Measurements from ENCODE around the gene TMTC1.

TMTC1 gene

DNA sequence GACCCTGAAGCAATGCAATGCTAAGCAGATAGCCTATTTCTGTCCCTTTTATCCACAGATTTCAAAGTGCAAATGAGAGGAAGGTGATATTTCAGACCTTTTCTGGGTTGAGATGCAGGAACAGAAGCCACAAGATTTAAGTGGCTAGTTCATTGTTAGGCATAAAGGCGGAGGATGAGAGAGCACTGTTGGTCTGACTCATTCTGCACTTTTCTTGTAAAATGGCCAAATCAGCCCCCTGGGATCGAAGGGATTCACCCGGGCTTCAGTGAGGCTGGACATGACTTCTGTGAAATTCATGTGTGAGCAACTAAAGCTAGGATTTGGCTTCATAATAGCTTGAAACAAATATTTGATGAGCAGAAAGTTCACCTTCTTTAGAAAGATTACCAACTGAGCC is 184.4 kb downstream of the TMTC1 start:
- no peaks in the 10 kb centered on the region for H3K36me3 ChIP-seq (ENCODE audit: insufficient read depth, low read length)
- no peaks in the 10 kb centered on the region for H3K9me3 ChIP-seq (ENCODE audit: control insufficient read depth, insufficient read depth, low read length)
- H3K4me1 ChIP-seq (ENCODE audit: insufficient read depth, low read length): peaks cover 10% of the 10 kb centered on the region; the same call in 1 of the 2 replicates
- no peak overlapping the region for H3K9ac ChIP-seq (ENCODE audit: low read depth, low read length)

DNA sequence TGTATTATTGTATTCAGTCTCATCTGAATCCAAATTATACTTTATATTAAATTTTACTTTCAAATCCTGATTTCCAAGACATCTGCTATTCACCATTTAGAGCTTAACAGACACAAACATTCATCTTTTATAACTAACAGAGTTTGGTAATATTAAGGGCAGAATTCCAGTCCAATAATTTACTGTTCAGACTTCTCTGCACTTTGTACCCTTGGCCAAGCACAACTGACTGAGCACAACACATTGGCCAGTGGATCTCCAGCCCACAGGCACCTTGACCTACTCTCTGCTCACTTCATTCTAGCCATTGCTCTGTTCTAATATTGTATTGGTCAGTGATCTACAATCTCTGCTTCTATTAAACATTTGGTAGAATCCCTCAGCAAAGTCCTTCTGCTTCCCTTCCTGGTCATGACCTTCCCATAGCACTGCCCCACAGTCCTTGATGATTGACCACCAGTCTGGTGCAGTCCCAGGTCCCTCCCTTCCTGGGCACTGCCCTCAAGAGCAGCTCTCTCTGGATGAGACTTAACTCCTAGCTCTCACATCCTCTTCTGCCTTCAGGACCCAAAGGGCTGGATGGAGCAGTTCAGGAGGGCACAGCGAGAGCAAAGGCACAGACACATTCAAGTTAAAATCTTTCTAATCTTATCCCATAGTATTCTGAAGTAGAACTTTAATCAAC is 188.5 kb downstream of the TMTC1 start:
- Histone ChIP-seq H3K36me3 (ENCODE audit: insufficient read depth, low read length) (no peaks in the 10 kb centered on the region), H3K9me3 (ENCODE audit: control insufficient read depth, insufficient read depth, low read length) (no peaks in the 10 kb centered on the region), H3K9ac (ENCODE audit: low read depth, low read length) (no peak overlapping the region), H3K4me1 (ENCODE audit: insufficient read depth, low read length) (peaks cover 26% of the 10 kb centered on the region)

DNA sequence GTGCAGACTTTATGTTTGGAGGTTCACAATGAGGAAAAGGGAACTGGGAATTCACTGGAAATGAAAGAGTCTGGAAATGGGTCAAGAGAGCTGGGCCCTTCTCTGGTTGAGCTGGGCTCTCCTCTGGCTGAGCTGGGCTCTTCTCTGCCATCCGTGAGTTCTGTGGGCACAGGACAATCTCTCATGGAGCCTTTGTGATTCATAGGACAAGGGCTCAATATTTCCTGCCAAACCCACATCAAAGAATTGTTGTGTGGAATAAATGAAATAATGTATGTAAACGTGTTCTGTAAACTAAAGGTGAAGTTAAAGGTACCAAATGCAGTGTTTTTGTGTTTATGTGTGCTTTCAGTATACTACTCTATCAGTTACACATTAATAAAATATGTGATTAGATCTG is 190.7 kb downstream of the TMTC1 start:
- Histone ChIP-seq H3K4me1 (ENCODE audit: insufficient read depth, low read length) (peaks cover 24% of the 10 kb centered on the region; the same call in 1 of the 2 replicates), H3K9ac (ENCODE audit: low read depth, low read length) (no peak overlapping the region), H3K36me3 (ENCODE audit: insufficient read depth, low read length) (no peaks in the 10 kb centered on the region), H3K9me3 (ENCODE audit: control insufficient read depth, insufficient read depth, low read length) (no peaks in the 10 kb centered on the region)

DNA sequence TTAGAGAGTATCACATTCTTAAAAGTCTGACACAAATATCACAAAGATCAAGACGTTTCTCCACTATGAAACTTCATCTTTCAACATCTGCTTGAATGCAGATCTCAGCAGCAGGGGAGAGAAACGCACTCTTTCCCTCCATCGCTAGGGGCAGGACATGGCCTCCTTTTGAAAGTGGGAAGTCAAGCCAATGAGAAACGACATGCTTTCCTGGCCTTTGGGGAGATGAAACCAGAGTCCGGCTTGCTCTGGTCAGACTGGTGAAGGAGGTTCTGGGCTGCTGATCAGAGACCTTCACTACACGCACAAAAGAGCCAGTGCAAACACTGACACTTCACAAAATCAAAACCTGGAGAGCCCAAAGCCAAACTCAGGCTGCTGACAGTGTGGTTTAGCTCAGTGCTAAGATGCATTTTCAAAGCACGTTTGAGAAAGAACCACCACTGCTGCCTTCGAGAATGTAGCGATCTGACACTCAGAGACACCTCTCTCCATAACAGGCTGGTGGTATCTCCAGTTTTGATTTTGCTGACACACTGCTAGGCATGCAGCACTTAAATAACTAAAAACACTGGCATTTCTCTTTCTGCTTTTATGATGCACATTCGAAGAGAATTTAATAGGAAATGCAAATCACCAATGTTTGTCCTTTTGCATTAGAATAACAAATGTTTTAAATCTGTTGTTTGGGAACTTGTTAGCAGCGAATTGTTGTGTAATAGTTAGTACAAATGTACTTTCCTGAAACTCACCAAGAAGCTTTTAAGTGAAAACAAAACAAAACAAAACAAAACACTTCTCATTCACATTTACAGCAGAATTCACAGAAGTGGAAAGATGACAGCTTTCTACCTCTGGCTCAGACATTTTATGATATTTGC is 192.4 kb downstream of the TMTC1 start:
- no peaks in the 10 kb centered on the region for H3K9me3 ChIP-seq (ENCODE audit: control insufficient read depth, insufficient read depth, low read length)
- peaks cover 24% of the 10 kb centered on the region; the same call in 1 of the 2 replicates for H3K4me1 ChIP-seq (ENCODE audit: insufficient read depth, low read length)
- peak overlapping the region; percentile 18; the same call in 1 of the 2 replicates for H3K9ac ChIP-seq (ENCODE audit: low read depth, low read length)
- no peaks in the 10 kb centered on the region for H3K36me3 ChIP-seq (ENCODE audit: insufficient read depth, low read length)

DNA sequence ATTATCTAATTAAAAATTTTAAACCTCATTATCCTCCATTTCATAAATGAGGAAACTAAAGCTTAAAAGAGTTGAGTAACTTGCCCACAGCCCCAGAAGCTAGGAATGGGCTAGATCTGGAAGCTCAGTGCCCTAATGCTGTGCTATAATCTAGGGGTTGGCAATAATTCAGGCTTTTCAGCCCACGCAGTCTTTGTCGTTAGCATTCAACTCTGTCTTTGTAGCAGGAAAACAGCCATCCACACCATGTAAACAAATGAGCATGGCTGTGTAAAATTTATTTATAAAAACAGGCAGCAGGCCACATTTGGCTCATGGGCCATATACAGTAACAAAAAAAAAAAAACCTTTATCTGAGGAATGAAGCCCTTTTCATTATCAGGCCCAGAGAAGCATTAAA is 193.9 kb downstream of the TMTC1 start:
- H3K36me3 ChIP-seq (ENCODE audit: insufficient read depth, low read length): no peaks in the 10 kb centered on the region
- peaks cover 24% of the 10 kb centered on the region; the same call in 1 of the 2 replicates for H3K4me1 ChIP-seq (ENCODE audit: insufficient read depth, low read length)
- no peaks in the 10 kb centered on the region for H3K9me3 ChIP-seq (ENCODE audit: control insufficient read depth, insufficient read depth, low read length)
- no peak overlapping the region for H3K9ac ChIP-seq (ENCODE audit: low read depth, low read length)

DNA sequence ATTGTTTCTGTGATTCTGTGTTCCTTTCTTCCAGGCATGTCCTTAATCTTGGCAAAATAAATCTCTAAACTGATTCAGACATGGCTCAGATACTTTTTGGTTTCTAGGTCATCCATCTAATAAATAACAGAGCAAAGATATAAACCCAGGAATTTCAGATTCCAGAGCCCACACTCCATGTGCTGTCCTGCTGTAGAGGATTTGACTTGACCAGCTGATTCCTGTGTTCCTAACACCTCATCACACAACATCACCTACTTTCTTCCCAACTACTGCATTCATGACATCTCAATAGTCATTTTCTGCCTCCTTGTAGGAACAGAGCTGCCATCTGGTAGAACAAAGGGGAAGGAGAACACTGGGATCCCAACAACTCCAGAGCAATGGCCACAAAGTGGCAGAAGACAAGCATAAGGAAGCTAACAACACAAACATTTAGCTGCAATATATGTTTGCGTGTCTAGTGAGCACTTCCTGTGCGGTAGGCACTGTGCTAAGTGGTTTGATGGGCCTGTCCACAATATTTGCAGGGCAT is 194.4 kb downstream of the TMTC1 start:
- H3K9me3 ChIP-seq (ENCODE audit: control insufficient read depth, insufficient read depth, low read length): no peaks in the 10 kb centered on the region
- no peak overlapping the region for H3K9ac ChIP-seq (ENCODE audit: low read depth, low read length)
- no peaks in the 10 kb centered on the region for H3K36me3 ChIP-seq (ENCODE audit: insufficient read depth, low read length)
- peaks cover 24% of the 10 kb centered on the region; the same call in 1 of the 2 replicates for H3K4me1 ChIP-seq (ENCODE audit: insufficient read depth, low read length)

DNA sequence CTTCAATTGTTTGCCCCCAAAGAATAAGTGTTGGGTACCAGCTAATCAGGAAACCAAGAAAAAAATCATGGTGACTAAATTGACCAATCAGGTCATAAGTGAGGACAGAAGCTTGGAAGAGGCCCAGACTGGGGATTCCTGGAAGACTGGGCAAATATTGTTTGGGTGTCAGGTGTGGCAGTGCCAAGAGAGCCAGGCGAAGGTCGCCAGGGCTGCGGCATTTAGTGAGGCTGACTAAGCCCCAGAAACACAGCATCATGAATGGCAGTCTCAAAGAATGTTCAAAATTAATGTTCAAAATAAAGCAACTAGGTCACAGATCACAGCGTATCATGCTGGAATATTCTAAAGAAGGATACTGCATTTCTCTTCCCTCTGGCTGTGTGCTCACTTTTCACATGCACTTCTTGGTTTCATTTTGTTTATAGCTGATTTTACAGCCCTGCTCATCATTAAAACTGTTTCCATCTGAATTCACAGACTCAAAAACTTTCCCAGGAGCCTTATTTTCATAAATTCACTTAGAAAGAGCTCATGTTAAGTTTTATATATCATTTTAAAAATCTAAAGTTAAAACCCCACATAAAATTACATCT is 201.0 kb downstream of the TMTC1 start:
- Histone ChIP-seq H3K9ac (ENCODE audit: low read depth, low read length) (no peak overlapping the region), H3K9me3 (ENCODE audit: control insufficient read depth, insufficient read depth, low read length) (no peaks in the 10 kb centered on the region), H3K36me3 (ENCODE audit: insufficient read depth, low read length) (no peaks in the 10 kb centered on the region), H3K4me1 (ENCODE audit: insufficient read depth, low read length) (no peaks in the 10 kb centered on the region)

DNA sequence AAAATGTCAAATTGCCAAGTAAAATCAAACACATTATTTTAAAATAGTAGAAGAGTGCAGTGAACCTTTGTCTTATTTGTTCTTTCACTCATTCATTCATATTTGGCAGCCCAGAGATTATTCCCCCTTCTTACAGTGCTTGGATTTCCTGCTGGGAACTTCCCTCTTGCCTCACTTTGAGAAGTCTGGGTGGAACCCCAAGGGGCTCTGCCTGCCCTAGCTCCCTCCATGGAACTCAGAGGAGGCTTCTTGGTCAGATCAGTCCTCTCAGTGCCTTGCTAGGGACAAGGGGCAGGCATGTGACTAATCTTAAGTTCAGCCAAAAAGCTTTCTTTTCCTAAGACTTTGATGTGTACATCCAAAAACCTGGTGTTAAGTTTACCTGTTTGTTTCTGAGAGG is 201.6 kb downstream of the TMTC1 start:
- Histone ChIP-seq H3K36me3 (ENCODE audit: insufficient read depth, low read length) (no peaks in the 10 kb centered on the region), H3K9me3 (ENCODE audit: control insufficient read depth, insufficient read depth, low read length) (no peaks in the 10 kb centered on the region), H3K9ac (ENCODE audit: low read depth, low read length) (no peak overlapping the region), H3K4me1 (ENCODE audit: insufficient read depth, low read length) (no peaks in the 10 kb centered on the region)

DNA sequence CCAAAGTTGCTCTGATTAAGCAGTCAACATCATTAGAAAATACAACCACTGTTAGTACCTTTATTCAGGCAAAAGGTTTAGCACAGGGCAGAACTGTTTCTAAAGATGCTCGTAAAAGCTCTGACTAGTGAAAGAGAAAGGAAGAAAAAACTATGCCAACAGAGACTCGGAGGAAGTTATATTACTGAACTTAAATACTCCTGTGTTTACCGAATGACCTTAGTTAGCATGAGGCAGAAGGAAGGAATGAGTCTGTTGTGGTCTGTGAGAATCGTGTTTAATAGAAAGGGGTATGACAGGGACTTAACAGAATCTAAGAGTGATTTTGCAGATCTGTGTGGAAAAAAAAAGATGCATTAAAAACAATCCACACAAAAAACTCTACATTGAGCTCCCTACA is 202.1 kb downstream of the TMTC1 start:
- no peak overlapping the region for H3K9ac ChIP-seq (ENCODE audit: low read depth, low read length)
- H3K9me3 ChIP-seq (ENCODE audit: control insufficient read depth, insufficient read depth, low read length): no peaks in the 10 kb centered on the region
- H3K36me3 ChIP-seq (ENCODE audit: insufficient read depth, low read length): no peaks in the 10 kb centered on the region
- no peaks in the 10 kb centered on the region for H3K4me1 ChIP-seq (ENCODE audit: insufficient read depth, low read length)

DNA sequence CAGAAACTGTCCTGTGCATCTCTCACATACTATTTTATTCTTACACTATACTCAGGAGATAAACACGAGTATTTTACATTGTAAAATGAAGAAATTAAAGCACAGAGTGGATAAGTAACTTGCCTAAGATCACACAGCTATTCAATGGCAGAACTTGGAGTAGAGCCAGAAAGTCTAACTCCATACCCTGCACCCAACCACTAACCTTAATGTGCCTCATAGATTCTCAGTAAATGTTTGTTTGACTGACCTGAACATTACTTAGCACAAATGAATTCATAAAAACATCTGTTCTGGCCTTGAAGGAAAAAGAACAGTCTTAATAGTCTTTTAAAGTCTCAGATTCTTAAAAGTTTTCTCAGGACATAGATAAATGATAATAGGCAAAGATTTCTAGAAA is 202.8 kb downstream of the TMTC1 start:
- no peaks in the 10 kb centered on the region for H3K4me1 ChIP-seq (ENCODE audit: insufficient read depth, low read length)

DNA sequence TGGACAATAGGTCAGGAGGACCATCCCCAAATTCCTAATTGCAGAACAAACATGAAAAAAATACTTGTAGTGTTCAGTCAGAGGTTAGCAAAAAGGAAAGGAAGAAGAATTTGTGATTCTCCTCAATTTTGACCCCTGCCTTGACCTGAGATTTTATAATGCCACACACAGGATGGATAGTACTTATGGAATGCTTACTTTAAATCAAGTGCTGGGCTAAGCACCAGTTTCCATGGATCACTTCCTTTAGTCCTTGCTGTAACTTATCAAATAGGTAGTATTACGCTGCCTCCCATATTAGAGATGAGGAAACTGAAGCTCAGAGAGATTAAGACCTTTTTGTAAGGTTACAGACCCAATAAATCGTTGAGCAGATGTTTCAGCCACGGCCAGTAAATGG is 205.0 kb downstream of the TMTC1 start:
- no peaks in the 10 kb centered on the region for H3K4me1 ChIP-seq (ENCODE audit: insufficient read depth, low read length)
- H3K9me3 ChIP-seq (ENCODE audit: control insufficient read depth, insufficient read depth, low read length): no peaks in the 10 kb centered on the region
- H3K9ac ChIP-seq (ENCODE audit: low read depth, low read length): no peak overlapping the region
- H3K36me3 ChIP-seq (ENCODE audit: insufficient read depth, low read length): no peaks in the 10 kb centered on the region

More for the DNA sequence above, 202.8 kb downstream of the TMTC1 start:
- Histone ChIP-seq H3K9ac (ENCODE audit: low read depth, low read length) (no peak overlapping the region), H3K36me3 (ENCODE audit: insufficient read depth, low read length) (no peaks in the 10 kb centered on the region), H3K9me3 (ENCODE audit: control insufficient read depth, insufficient read depth, low read length) (no peaks in the 10 kb centered on the region)

DNA sequence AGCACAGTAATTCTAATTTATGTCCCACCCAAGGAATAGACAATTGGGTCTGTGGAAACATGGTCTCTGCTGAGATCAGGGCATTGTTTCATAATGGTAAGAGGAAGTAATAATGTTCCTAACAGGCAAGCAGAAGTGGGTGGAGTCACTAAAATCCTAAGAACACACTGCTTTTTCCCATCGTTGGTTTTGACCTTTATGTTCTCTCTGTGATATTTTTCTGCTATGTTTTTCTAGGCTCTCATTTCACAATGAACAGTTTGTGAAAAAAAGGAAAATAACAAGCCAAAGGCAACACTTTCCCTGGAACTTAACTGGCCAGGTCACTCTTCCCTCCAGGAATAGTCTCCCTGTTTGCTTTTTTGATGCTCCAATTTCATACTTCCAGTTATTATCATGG is 205.7 kb downstream of the TMTC1 start:
- Histone ChIP-seq H3K36me3 (ENCODE audit: insufficient read depth, low read length) (no peaks in the 10 kb centered on the region), H3K9ac (ENCODE audit: low read depth, low read length) (no peak overlapping the region), H3K4me1 (ENCODE audit: insufficient read depth, low read length) (no peaks in the 10 kb centered on the region), H3K9me3 (ENCODE audit: control insufficient read depth, insufficient read depth, low read length) (no peaks in the 10 kb centered on the region)

DNA sequence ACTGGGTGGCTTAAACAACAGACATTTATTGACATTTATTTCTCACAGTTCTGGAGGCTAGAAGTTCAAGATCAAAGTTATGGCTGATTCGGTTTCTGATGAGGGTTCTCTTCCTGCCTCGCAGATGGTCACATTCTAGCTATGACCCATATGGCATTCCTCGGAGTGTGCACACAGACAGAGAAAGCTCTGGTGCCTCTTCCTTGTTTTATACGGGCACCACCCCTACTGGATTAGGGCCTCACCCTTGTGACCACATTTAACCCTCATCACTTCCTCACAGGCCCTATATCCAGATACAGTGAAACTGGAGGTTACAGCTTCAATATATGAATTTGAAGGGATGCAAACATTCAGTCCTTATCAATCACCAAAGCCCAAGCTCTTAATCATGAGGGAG is 209.2 kb downstream of the TMTC1 start:
- no peaks in the 10 kb centered on the region for H3K36me3 ChIP-seq (ENCODE audit: insufficient read depth, low read length)
- H3K9ac ChIP-seq (ENCODE audit: low read depth, low read length): no peak overlapping the region
- H3K9me3 ChIP-seq (ENCODE audit: control insufficient read depth, insufficient read depth, low read length): no peaks in the 10 kb centered on the region
- no peaks in the 10 kb centered on the region for H3K4me1 ChIP-seq (ENCODE audit: insufficient read depth, low read length)

DNA sequence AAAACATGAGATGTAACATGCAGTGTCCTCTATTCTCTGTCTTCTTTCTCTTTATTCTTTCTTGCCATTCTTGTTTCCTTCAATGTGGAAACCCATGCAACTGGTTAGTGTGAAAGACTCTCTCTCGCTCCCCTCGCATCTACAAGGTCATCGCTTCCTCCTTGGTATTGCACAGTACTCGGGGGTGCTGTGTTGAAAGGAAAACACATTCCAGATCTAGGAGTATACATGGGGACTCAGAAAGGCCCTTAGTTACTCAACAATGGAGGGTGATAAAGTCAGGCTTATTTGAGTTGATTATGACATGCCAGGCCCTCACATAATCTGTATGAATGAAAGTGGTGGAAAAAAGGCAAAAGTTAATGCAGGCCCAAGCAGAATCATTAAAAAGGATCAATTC is 210.8 kb downstream of the TMTC1 start:
- no peaks in the 10 kb centered on the region for H3K4me1 ChIP-seq (ENCODE audit: insufficient read depth, low read length)
- no peak overlapping the region for H3K9ac ChIP-seq (ENCODE audit: low read depth, low read length)
- no peaks in the 10 kb centered on the region for H3K9me3 ChIP-seq (ENCODE audit: control insufficient read depth, insufficient read depth, low read length)
- H3K36me3 ChIP-seq (ENCODE audit: insufficient read depth, low read length): no peaks in the 10 kb centered on the region
